GM10847 (cell line): Measurements from ENCODE around the gene CDH15.

Experiments used
- POLR2A ChIP-seq: IDR thresholded peaks from 2 replicates; pipeline ENCODE4 v1.6.1; 2011; ENCODE audit not compliant: insufficient read length; ENCODE audit errors: extremely low read depth

The CDH15 gene

DNA sequence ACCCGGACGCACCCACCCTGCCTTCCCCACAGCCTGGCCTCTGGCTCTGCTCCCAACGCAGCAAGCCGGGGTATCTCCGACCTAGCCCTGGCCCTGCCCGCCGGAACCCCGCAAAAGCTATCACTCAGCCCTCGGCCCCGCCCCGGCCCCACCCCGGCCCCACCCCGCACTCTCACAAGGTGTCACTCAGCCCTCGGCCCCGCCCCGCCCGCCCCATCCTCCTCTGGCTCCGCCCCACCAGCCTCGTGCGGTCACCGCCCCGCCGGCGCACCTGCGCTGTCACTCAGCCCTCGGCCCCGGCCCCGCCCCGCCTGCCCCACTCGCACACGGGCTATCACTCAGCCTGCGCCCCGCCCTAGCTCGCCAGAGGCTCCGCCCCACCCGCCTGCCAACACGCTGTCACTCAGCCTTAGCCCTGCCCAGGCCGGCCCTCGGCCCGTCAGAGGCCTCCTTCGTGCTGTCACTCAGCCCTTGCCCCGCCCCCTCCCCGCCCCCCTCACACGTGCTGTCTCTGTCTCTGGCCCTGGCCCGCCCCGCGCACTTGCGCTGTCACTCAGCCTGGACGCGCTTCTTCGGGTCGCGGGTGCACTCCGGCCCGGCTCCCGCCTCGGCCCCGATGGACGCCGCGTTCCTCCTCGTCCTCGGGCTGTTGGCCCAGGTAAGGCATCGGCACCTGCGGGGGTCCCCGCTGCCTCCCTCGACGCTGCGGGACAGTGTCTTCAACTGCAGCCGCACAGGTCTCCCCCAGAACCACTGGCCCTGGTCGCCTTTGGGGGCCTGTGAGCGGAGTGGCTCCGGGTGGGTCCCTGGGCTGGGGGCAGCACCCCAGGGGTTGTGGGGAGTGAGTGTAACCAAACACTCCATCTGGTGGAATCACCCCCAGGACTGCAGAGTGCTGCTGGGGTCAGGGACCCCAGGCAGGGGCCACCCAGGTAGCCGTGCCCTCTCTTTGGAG is at the start of gene CDH15:
TSS of gene CDH15 (plus strand) at position 533 of the 955 bp plus-strand sequence. CDS start at position 617, 84 bp downstream.
- no peak for TF ChIP-seq POLR2A

- no peak for TF ChIP-seq POLR2A
Measured at GRCh38 chr16:89122322-89122851, 49.2 kb upstream of the CDH15 start.

DNA sequence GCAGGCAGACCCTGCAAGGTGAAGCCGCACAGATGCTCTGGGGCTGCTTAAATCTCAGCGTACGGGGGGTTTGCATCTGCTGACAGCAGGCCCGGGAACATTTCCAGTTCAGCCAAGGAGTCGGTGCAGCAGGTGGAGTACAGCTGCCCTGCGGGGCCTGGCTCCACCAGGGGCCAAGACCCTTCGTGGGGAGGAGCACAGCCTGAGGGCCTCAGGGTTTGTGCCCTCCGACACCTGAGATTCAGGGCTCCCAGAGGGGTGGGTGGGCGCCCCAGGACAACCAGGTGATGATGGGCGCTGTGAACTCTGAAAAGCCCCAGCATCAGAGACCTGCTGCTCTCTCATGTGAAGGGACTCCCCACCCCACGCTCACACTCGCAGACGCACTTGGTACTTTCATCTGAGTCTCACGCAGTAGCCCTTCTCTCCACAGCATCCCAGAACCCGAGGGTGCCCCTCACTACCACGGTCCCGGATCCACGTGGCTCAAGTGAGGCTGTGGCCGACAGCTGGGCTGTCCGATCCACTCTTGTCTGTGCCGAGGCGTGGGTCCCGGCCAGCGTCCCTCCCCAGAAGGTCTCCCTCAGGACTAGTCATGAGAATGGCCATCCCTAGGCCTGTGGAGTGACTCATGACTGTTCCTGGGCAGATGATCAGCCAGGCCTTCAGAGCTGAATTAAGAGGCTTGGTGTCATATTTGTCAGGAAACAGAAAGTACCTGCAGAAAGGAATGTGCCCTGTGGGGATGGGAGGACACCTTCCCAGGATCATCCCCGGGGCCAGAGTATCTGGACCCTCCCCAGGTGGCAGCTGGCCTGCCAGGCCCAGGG is 48.3 kb upstream of the CDH15 start:
- TF ChIP-seq POLR2A: no peak

DNA sequence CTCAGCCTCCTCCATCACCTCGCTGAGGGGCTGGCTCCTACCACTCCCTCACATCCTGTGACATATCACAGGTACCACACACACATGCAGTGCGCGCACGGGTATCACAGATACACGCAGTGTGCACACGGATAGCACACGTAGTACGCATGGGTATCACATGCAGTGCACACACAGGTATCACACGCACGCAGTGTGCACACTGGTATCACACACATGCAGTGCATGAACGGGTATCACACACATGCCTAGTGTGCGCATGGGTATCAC is 47.8 kb upstream of the CDH15 start:
- no peak for TF ChIP-seq POLR2A

GRCh38 chr16:89129378-89129777 is 42.2 kb upstream of the CDH15 start:
- no peak for TF ChIP-seq POLR2A

DNA sequence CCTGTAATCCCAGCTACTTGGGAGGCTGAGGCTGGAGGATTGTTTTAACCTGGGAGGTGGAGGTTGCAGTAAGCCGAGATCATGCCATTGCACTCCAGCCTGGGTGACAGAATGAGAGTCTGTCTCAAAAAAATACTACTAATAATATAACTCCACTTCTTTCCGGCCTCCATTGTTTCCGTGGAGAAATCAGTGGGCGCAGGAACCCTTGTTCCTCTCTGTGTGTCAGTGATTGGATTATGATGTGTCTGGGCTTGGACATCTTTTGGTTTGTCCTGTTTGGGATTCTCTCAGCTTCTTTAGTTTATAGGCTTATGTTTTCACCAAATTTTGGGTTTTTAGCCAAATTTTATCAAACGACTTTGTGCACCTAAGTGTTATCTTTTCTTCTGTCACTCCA is 41.1 kb upstream of the CDH15 start:
- TF ChIP-seq POLR2A: no peak

DNA sequence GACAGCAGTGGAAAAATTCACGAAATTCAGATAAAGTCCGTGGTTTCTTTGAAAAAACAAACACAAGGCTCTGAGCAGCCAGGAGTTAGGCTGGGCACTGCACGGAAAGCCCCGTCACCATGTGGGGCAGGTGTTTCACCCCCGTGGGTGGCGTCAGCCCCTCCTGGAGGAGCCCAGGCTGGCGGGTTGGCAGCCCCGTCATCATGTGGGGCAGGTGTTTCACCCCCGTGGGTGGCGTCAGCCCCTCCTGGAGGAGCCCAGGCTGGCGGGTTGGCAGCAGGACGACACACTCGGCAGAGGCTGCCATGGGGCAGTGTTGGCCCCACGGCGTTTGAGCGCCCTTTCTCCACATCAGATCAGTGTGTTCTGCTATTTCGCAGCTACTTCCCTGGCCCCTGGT is 39.8 kb upstream of the CDH15 start:
- TF ChIP-seq POLR2A: no peak

DNA sequence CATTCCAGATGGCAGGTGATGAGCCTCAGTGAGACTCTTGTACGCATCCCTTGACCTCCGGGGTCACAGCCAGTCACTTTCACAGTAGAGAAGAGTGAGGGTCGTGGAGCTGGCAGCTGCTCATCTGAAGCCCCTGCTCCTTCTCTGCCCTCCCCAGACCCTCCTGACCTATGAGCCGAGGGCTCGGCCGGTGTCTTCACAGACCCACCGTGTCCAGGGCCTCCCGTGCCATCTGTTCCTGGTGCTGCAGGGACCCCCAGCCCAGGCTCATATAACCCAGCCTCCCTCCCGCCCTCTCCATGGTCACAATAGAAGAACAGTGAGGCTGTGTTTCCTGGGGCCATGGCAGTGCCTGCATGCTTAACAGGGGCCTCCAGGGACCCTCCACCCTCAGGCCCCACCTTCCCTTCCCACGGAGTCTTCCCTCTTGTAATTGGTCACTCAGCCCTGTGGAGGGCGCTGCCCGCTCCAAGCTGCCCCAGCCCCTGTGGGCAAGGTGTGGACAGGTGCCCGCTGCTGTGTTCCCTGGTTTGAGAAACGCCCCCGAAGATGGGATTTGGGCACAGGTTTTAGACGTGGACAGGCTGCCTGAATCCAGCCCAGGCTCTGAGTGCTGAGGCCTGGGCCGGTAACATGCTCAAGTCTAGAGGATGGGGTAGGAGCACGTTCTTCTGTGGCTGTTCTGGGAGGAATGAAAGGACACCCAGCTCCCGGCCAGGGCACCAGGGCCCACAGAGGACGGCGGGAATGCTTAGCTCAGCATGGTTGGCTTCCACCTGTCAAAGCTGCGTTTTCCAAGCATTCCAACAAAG is 39.1 kb upstream of the CDH15 start:
- TF ChIP-seq POLR2A: no peak

DNA sequence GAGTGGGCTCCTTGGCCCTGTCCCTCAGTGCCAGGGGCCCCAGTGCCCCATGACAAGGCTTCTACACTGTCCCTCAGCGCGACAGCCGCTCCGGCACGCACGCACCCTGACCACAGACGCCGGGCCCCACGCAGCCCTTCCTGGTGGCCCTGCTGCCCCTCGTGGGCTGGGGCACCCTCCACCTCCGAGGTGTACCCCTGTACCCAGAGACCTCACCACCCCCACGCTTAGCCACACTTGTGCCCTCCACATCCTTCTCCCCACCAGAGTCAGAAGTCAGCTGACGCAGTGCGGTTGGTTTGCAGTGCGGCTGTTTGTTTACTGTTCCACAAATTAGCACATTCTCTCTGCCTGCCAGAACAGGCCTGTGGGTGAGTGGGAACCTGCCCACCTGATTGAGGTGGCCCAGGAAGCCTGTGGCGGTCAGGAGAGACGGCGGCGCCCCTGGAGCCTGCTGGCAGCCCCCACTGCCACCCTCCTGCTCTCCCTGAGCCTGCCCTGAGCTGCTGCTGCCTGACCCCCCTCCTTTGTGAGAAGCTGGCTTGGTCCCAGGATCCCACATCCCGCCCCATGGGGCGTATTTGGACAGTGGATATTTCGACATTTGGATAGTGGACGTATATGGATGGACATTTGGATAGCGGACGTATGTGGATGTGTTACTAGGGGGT is 38.0 kb upstream of the CDH15 start:
- no peak for TF ChIP-seq POLR2A

DNA sequence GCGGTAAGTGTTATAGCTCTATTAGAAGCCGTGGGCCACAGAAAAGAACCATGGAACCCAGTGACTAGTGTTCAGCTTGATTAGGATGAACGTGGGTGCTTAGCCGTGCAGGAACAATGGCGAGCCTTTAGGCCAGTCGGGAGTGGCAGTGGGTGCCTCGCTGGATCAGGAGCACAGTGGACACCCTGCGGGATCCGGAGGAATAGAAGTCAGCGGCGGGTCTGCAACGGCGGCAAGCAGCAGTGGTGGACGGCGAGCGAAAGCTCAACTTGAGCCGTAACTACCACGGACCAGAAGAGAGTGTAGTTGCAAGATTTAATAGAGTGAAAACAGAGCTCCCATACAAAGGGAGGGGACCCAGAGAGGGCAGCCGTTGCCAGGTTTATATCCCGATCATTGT is 37.3 kb upstream of the CDH15 start:
- no peak for TF ChIP-seq POLR2A

DNA sequence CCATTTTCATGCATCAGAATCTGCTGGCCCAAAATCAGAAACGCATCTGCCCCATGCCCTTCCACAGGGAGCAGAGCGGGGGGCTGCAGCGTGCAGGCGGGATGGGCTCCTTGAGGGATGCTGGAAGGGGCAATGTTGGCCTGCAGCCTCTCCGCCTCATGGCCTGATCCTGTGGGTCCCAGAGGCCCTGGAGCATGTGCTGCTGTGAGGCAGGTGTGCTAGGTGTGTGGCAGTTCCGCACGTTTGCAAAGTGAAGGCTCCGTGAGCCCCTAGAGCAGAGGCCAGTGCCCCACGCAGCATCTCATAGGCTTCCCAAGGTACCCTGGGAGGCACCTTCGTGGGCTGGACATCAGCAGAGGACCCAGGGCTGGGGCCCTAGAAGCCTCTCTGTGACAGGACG is 36.4 kb upstream of the CDH15 start:
- TF ChIP-seq POLR2A: no peak

DNA sequence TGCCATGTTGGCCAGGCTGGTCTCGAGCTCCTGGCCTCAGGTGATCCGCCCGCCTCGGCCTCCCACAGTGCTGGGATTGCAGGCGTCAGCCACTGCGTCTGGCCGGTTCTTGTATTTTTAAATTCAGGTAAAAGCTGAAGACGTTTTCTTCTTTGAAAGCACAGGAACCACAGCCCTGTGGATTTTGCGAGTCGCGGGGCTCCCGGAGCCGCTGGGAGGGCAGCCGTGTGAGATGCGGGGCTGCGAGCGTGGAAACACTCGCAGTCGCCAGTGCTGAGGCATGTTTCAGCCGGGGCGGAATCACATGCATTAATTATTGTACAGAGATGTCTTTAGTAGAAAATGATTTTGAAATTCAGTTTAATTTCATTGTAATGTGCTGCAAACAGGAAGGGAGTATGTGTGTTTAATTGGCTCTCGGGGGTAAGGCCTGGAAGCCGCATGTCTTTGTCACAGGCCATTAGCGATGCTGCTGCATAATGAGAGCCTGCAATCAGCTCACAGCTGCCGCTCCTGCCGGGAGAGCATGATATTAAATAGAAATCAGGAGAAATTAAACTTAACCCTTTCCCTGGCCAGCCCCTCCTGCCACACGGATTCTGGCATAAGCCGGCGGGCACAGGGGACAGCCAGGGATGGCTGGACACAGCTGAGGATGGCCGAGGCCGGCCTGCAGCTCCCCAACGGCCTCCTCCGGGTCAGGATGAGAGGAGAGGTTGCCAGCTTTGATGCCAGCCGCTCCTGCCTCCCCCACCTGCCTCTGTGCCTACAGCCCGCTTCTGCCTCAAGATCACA is 35.4 kb upstream of the CDH15 start:
- no peak for TF ChIP-seq POLR2A

DNA sequence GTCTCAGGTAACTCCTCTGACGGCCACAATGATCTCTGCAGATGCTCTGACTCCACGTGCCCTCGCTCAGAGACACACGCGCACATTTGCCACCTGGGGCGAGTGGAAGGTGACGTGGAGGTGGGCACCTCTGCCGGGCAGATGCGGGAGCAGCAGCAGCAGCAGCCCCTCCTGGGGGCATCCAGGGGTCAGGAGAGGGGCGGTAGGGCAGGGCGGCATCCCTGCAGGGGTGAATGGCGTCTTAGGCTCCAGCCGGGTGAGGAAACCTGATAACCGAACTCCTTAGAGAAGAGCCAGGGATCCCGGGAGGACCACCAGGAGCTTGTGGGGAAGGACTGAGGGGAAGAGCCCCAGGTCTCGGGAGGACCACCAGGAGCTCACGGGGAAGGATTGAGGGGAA is 34.6 kb upstream of the CDH15 start:
- no peak for TF ChIP-seq POLR2A
